H1 (cell line): ENCODE data around the gene MCRS1. TPM values are rescaled to one million over a fixed set of nuclear protein-coding genes. Genes with fewer than 3 reads are reported as not detected.

Experiments
- CTCF ChIA-PET: fragments of 300-600 bp; sonication (Branson Sonifier 250); formaldehyde crosslinking; loops from one replicate; lab custom pipeline; 2021; ENCODE audit not compliant: partially characterized antibody; lab: Charles Lee
- POLR2A ChIA-PET: fragments of 300-600 bp; sonication (Branson Sonifier 250); formaldehyde crosslinking; loops from one replicate; lab custom pipeline; 2021; ENCODE audit warnings: inconsistent platforms; ENCODE audit not compliant: partially characterized antibody; lab: Charles Lee
- DNase-seq, 2 experiments: peaks; one replicate each; pipeline versions ENCODE4 v3.0.0 to v3.0.0-alpha.2; 2010 to 2022; ENCODE audit warnings: low spot score in 2 of 2, low read depth in 1 of 2, mixed read lengths in 1 of 2
- FAIRE-seq: peaks from 2 replicates; lab custom pipeline; 2011; peaks lifted over from hg19 to GRCh38; lab: Jason Lieb, UNC
- H2AFZ ChIP-seq: 2 replicates; pipeline ENCODE4 v1.8.1; 2012; ENCODE audit warnings: low read length, inconsistent platforms
- H2AK5ac ChIP-seq: 2 replicates; pipeline ENCODE4 v1.6.1; 2013; ENCODE audit warnings: low read depth, low read length
- H2BK120ac ChIP-seq: replicated peaks from 2 replicates; pipeline ENCODE3; 2013; ENCODE audit warnings: low read depth, low read length, inconsistent platforms
- H2BK12ac ChIP-seq: 2 replicates; pipeline ENCODE4 v1.6.1; 2013; ENCODE audit warnings: low read depth, low read length
- H2BK15ac ChIP-seq: 2 replicates; pipeline ENCODE4 v1.6.1; 2013; ENCODE audit warnings: low read length
- H2BK20ac ChIP-seq: 2 replicates; pipeline ENCODE4 v1.6.1; 2013; ENCODE audit warnings: low read length
- H2BK5ac ChIP-seq: 2 replicates; pipeline ENCODE4 v1.6.1; 2013; ENCODE audit warnings: low read depth, low read length
- H3K14ac ChIP-seq: 2 replicates; pipeline ENCODE4 v1.6.1; 2013; ENCODE audit warnings: inconsistent platforms; ENCODE audit not compliant: insufficient read length
- H3K18ac ChIP-seq: 2 replicates; pipeline ENCODE4 v1.6.1; 2013; ENCODE audit warnings: low read length; ENCODE audit errors: extremely low read depth
- H3K23ac ChIP-seq: 2 replicates; pipeline ENCODE4 v1.6.1; 2013; ENCODE audit warnings: inconsistent platforms; ENCODE audit not compliant: insufficient read length
- H3K23me2 ChIP-seq: 2 replicates; pipeline ENCODE4 v1.6.1; 2013; ENCODE audit warnings: low read depth, low read length
- H3K27ac ChIP-seq: 2 replicates; pipeline ENCODE4 v1.6.1; 2011; ENCODE audit warnings: low read depth, low read length, inconsistent platforms
- H3K27me3 ChIP-seq, 4 experiments: replicated peaks in 1 of 4; 1 replicate in 1 of 4; 2 replicates in 3 of 4; pipeline versions ENCODE4 v1.6.1 to v1.8.1; 2011 to 2013; ENCODE audit warnings: low read length in 3 of 4, mild to moderate bottlenecking in 3 of 4, inconsistent platforms in 2 of 4, mixed read lengths in 2 of 4, moderate library complexity in 1 of 4; ENCODE audit not compliant: control insufficient read depth in 3 of 4, insufficient read depth in 3 of 4; ENCODE audit errors: extremely low read depth in 1 of 4
- H3K36me3 ChIP-seq, 4 experiments: 2 replicates each; pipeline versions ENCODE4 v1.6.1 to v1.8.1; 2011 to 2013; ENCODE audit warnings: mild to moderate bottlenecking in 4 of 4, low read length in 3 of 4, moderate library complexity in 2 of 4, control low read depth in 1 of 4, inconsistent platforms in 1 of 4; ENCODE audit not compliant: insufficient read depth in 4 of 4, control insufficient read depth in 2 of 4
- H3K4ac ChIP-seq: replicated peaks from 2 replicates; pipeline ENCODE3; 2013; ENCODE audit warnings: low read length, low read depth, mixed read lengths, inconsistent platforms; ENCODE audit not compliant: insufficient read length
- H3K4me1 ChIP-seq, 4 experiments: replicated peaks in 1 of 4; 1 replicate in 1 of 4; 2 replicates in 3 of 4; pipeline versions ENCODE4 v1.6.1 to v1.8.1; 2011 to 2013; ENCODE audit warnings: low read length in 3 of 4, inconsistent platforms in 2 of 4, mixed read lengths in 1 of 4; ENCODE audit not compliant: insufficient read depth in 4 of 4, control insufficient read depth in 3 of 4
- H3K4me2 ChIP-seq, 2 experiments: 2 replicates each; pipeline versions ENCODE4 v1.6.1 to v1.8.1; 2011 to 2013; ENCODE audit warnings: low read depth in 2 of 2, low read length in 2 of 2, control low read depth in 1 of 2, inconsistent platforms in 1 of 2, mild to moderate bottlenecking in 1 of 2; ENCODE audit not compliant: insufficient read depth in 1 of 2
- H3K4me3 ChIP-seq, 4 experiments: fragments of 200-600, 300-600 bp in 1 of 4; sonication (generic), shearing (Covaris generic), sonication (Bioruptor Twin) in 1 of 4; 2 replicates each; pipeline versions ENCODE4 v1.5.1 to v1.8.1; 2011 to 2016; ENCODE audit warnings: low read length in 4 of 4, low read depth in 3 of 4, control low read depth in 2 of 4, inconsistent platforms in 2 of 4, mild to moderate bottlenecking in 2 of 4, mixed read lengths in 1 of 4, moderate library complexity in 1 of 4; ENCODE audit not compliant: insufficient read depth in 2 of 4; ENCODE audit errors: extremely low read depth in 1 of 4
- H3K56ac ChIP-seq: replicated peaks from 2 replicates; pipeline ENCODE3; 2013; ENCODE audit warnings: low read depth, mild to moderate bottlenecking, mixed read lengths, low read length, inconsistent platforms; ENCODE audit not compliant: insufficient read length
- H3K79me1 ChIP-seq: 2 replicates; pipeline ENCODE4 v1.6.1; 2013; ENCODE audit warnings: low read depth, low read length, control low read depth
- H3K79me2 ChIP-seq, 2 experiments: 2 replicates each; pipeline versions ENCODE4 v1.6.1 to v1.8.1; 2012 to 2013; ENCODE audit warnings: low read length in 2 of 2, mild to moderate bottlenecking in 2 of 2, inconsistent platforms in 1 of 2; ENCODE audit not compliant: insufficient read depth in 2 of 2, control insufficient read depth in 1 of 2
- H3K9ac ChIP-seq, 4 experiments: replicated peaks in 1 of 4; 1 replicate in 1 of 4; 2 replicates in 3 of 4; pipeline versions ENCODE4 v1.6.1 to v1.8.1; 2011 to 2013; ENCODE audit warnings: low read depth in 3 of 4, low read length in 3 of 4, control low read depth in 2 of 4, mild to moderate bottlenecking in 2 of 4, moderate library complexity in 2 of 4, inconsistent platforms in 1 of 4; ENCODE audit errors: extremely low read depth in 1 of 4
- H3K9me3 ChIP-seq, 2 experiments: 2 replicates each; pipeline versions ENCODE4 v1.6.1 to v1.8.1; 2012 to 2013; ENCODE audit warnings: mild to moderate bottlenecking in 2 of 2, moderate library complexity in 2 of 2, control low read depth in 1 of 2, inconsistent platforms in 1 of 2, low read depth in 1 of 2, low read length in 1 of 2, mixed read lengths in 1 of 2; ENCODE audit not compliant: insufficient read depth in 2 of 2
- H4K20me1 ChIP-seq, 2 experiments: replicated peaks in 1 of 2; 2 replicates each; pipeline versions ENCODE3 to v1.8.1; 2011 to 2013; ENCODE audit warnings: inconsistent platforms in 2 of 2, low read length in 2 of 2, mild to moderate bottlenecking in 1 of 2; ENCODE audit not compliant: insufficient read depth in 2 of 2, control insufficient read depth in 1 of 2
- H4K5ac ChIP-seq: 2 replicates; pipeline ENCODE4 v1.6.1; 2013; ENCODE audit warnings: low read length, low read depth, mixed read lengths, inconsistent platforms; ENCODE audit not compliant: insufficient read length
- H4K8ac ChIP-seq: 2 replicates; pipeline ENCODE4 v1.8.0; 2013; ENCODE audit warnings: mild to moderate bottlenecking, moderate library complexity, low read length, inconsistent platforms; ENCODE audit not compliant: insufficient read depth; ENCODE audit errors: extremely low read depth
- H4K91ac ChIP-seq: replicated peaks from 2 replicates; pipeline ENCODE3; 2013; ENCODE audit warnings: low read length, mixed read lengths, inconsistent platforms; ENCODE audit not compliant: insufficient read length
- ATF2 ChIP-seq: IDR thresholded peaks from 2 replicates; pipeline ENCODE4 v1.6.1; 2012; ENCODE audit warnings: low read length, inconsistent platforms
- CBX5 ChIP-seq: fragments of 300-800, 300-1000 bp; sonication (generic); IDR thresholded peaks from 2 replicates; pipeline ENCODE4 v1.7.1; 2016; ENCODE audit warnings: antibody characterized with exemption, low read length, low read depth
- CREB1 ChIP-seq: IDR thresholded peaks from 2 replicates; pipeline ENCODE4 v1.6.1; 2012; ENCODE audit warnings: inconsistent platforms
- CTCF ChIP-seq, 3 experiments: IDR thresholded peaks; 1 replicate in 2 of 3; 2 replicates in 1 of 3; pipeline versions ENCODE4 v1.5.1 to v1.6.1; 2011; ENCODE audit warnings: low read length in 3 of 3, mild to moderate bottlenecking in 3 of 3, inconsistent platforms in 2 of 3, low read depth in 1 of 3, moderate library complexity in 1 of 3; ENCODE audit not compliant: insufficient read depth in 1 of 3; ENCODE audit errors: control extremely low read depth in 1 of 3
- HDAC6 ChIP-seq: IDR thresholded peaks from one replicate; pipeline ENCODE4 v1.7.1; 2012; ENCODE audit warnings: low read depth, mild to moderate bottlenecking, inconsistent platforms, low read length, moderate library complexity
- JUN ChIP-seq: IDR thresholded peaks from 2 replicates; pipeline ENCODE4 v1.6.1; 2011; ENCODE audit warnings: low read depth, mild to moderate bottlenecking, improper control_type of control experiment, low read length
- TAF1 ChIP-seq: IDR thresholded peaks from 2 replicates; pipeline ENCODE4 v1.6.1; 2011; ENCODE audit warnings: mild to moderate bottlenecking, low read depth, low read length
- TAF7 ChIP-seq: optimal IDR thresholded peaks from 2 replicates; pipeline ENCODE3; 2011; ENCODE audit warnings: low read depth, mild to moderate bottlenecking, inconsistent platforms, low read length, moderate library complexity, borderline replicate concordance
- USF2 ChIP-seq: IDR thresholded peaks from 2 replicates; pipeline ENCODE4 v1.6.1; 2011; ENCODE audit warnings: low read length, improper control_type of control experiment
- WGBS, 2 experiments: shearing (Covaris generic) in 1 of 2; methylation state at CpG; one replicate each; pipeline versions ENCODE4 v1.1.6 to v1.1.7; 2013 to 2015; ENCODE audit warnings: low lambda C conversion rate in 2 of 2, mixed read lengths in 2 of 2, inconsistent platforms in 1 of 2, low coverage in 1 of 2, missing lambda C conversion rate in 1 of 2; ENCODE audit not compliant: insufficient replicate concordance in 2 of 2, insufficient coverage in 1 of 2, insufficient read length in 1 of 2; ENCODE audit errors: extremely low coverage in 1 of 2, missing lambda C conversion rate in 1 of 2; 5-methylcytosine and 5-hydroxymethylcytosine counted together
- polyA plus RNA-seq, 7 experiments: library from polyadenylated mRNA; depleted of rRNA in 3 of 7; stranded (reverse) in 5 of 7; unstranded in 2 of 7; fragments of >200 nt in 5 of 7; fragments of 200-250 nt in 2 of 7; gene quantifications; 1 replicate in 5 of 7; 2 replicates in 1 of 7; 4 replicates in 1 of 7; pipeline versions ENCODE4 v1.2.1 to v1.2.3, GENCODE V29; 2011 to 2013; ENCODE audit warnings: missing spikeins in 2 of 7, mixed read lengths in 2 of 7
- total RNA-seq: library from RNA; stranded (reverse); fragmentation: NEBNext Ultra II Directional; extraction: Animal tissue kit (Norgen Biotek cat#: 25700); gene quantifications from 2 replicates; pipeline ENCODE4 v1.2.1, GENCODE V29; 2021

The MCRS1 gene
- total and polyA plus RNA-seq, 2 of the 8 experiments (the other 6 are each of a cell fraction or from before 2014, with no cell fraction given): 90.3 to 139 TPM

GRCh38 chr12:49515266-49515665, 52.7 kb downstream of the MCRS1 start:
- Histone ChIP-seq H3K4me3 (no peak overlapping the region), H3K36me3 (no peaks in the 10 kb centered on the region), H3K79me1 (no peaks in the 10 kb centered on the region), H3K14ac (no peak overlapping the region), H4K5ac (no peak overlapping the region), H2BK12ac (no peak overlapping the region), H3K9me3 (no peaks in the 10 kb centered on the region), H3K56ac (no peak overlapping the region), H2AK5ac (no peak overlapping the region), H3K18ac (no peak overlapping the region), H3K23me2 (no peaks in the 10 kb centered on the region), H2AFZ (no peak overlapping the region), H2BK5ac (no peak overlapping the region), H2BK120ac (no peak overlapping the region), H4K20me1 (no peaks in the 10 kb centered on the region), H3K79me2 (no peaks in the 10 kb centered on the region), H3K4me2 (no peak overlapping the region), H3K4me1 (no peaks in the 10 kb centered on the region), H3K23ac (no peak overlapping the region), H2BK20ac (no peak overlapping the region), H4K8ac (no peak overlapping the region), H2BK15ac (no peak overlapping the region), H3K27me3 (no peaks in the 10 kb centered on the region), H3K27ac (no peak overlapping the region), H4K91ac (no peak overlapping the region), H3K9ac (no peak overlapping the region), H3K4ac (no peak overlapping the region)
- ChIA-PET POLR2A (interaction anchor here (1.0 to 2.3 kb wide), 2 partner anchors 29 to 156 kb away, joined by 3 to 8 read pairs; no protein-coding TSS in a partner anchor), CTCF (interaction anchor here (0.8 to 18.6 kb wide), 13 partner anchors 10 to 183 kb away, joined by 3 to 538 read pairs (median 20); partner anchors contain the start of genes DNAJC22 and SPATS2)
- no peak for DNase-seq
- no peak for FAIRE-seq
- 91% methylated on average over 5 of the region's 5 CpGs; no CpG with 5 or more reads in 1 of the 2 experiments for WGBS, 2 experiments
- TF ChIP-seq CREB1: no peak
- no peak for TF ChIP-seq ATF2
- no peak for TF ChIP-seq TAF7
- TF ChIP-seq CBX5: no peak
- TF ChIP-seq TAF1: no peak
- no peak for TF ChIP-seq CTCF (IDR thresholded peaks at IDR 0.05; ENCODE audit: control extremely low read depth in 1 of 3, insufficient read depth in 1 of 3, low read depth in 1 of 3, low read length in 3 of 3)
- no peak for TF ChIP-seq HDAC6
- no peak for TF ChIP-seq JUN
- no peak for TF ChIP-seq USF2
